ENCODE data around the gene HDGFL3.
A peak's percentile ranks its signal among the peaks of the same experiment; 100 is the strongest.

- TF ChIP-seq CTCF (IDR thresholded peaks at IDR 0.05; ENCODE audit: low read depth, low read length) (peak; percentile 10; the same call in 1 of the 2 replicates), EZH2phosphoT487 (IDR thresholded peaks at IDR 0.05; ENCODE audit: low read depth) (no peak)
Measured at GRCh38 chr15:83106994-83107840, 100.4 kb downstream of the HDGFL3 start, which contains the start of gene TM6SF1.

All from OCI-LY3 (cell line).